ENCODE data around the gene ZFAND2A.
A peak's percentile ranks its signal among the peaks of the same experiment; 100 is the strongest.

Gene ZFAND2A

DNA sequence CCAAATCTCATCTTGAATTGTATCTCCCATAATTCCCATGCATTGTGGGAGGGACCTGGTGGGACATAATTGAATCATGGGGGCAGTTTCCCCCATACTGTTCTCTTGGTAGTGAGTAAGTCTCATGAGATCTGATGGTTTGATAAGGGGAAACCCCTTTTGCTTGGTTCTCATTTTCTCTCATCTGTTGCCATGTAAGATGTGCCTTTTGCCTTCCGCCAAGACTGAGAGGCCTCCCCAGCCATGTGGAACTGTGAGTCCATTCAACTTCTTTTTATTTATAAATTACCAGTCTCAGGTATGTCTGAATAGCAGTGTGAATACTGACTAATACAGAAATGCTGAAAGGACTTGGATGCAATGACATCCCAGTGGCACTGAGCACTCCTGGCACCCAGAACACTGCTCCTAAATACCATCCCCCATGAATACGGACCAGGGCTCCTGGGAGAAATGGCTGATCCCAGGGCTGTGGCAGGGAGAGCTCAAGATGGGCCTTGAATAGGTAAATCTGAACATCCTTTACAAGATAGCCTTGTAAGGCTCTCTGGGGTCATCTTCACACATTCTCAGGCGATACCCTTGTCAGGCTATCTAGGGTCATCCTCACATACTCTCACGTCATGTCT, 19.4 kb downstream of the ZFAND2A start:
- Histone ChIP-seq H3K4me3 (ENCODE audit: low read length, poor library complexity, severe bottlenecking) (no peak overlapping the region), H3K9ac (ENCODE audit: low read depth, low read length, poor library complexity, severe bottlenecking) (no peak overlapping the region), H2AFZ (ENCODE audit: low read length) (no peak overlapping the region), H4K20me1 (ENCODE audit: insufficient read depth, low read length, poor library complexity, severe bottlenecking) (no peaks in the 10 kb centered on the region), H3K4me1 (ENCODE audit: insufficient read depth, low read length, poor library complexity, severe bottlenecking) (peaks cover 8% of the 10 kb centered on the region), H3K36me3 (ENCODE audit: insufficient read depth, low read length) (no peaks in the 10 kb centered on the region), H3F3A (ENCODE audit: low read depth) (no peaks in the 10 kb centered on the region), H3K27me3 (ENCODE audit: insufficient read depth, low read length, poor library complexity, severe bottlenecking) (no peaks in the 10 kb centered on the region), H3K9me3 (ENCODE audit: insufficient read depth, low read depth, low read length) (no peaks in the 10 kb centered on the region), H3K9me2 (replicated peaks; ENCODE audit: low read depth, low read length) (no peaks in the 10 kb centered on the region), H3K79me2 (ENCODE audit: insufficient read depth, low read length) (no peaks in the 10 kb centered on the region; the same call in 1 of the 2 replicates), H3K4me2 (ENCODE audit: low read depth, low read length, poor library complexity, severe bottlenecking) (no peak overlapping the region)
- TF ChIP-seq EZH2phosphoT487 (IDR thresholded peaks at IDR 0.05; ENCODE audit: borderline replicate concordance), result no peak
- TF ChIP-seq CTCF (conservative IDR thresholded peaks at IDR 0.05; ENCODE audit: low read length), result no peak

GRCh38 chr7:1137517-1138167, 22.4 kb downstream of the ZFAND2A start:
- peak overlapping the region; percentile 63 for H3K9ac ChIP-seq (ENCODE audit: low read depth, low read length, poor library complexity, severe bottlenecking)
- no peaks in the 10 kb centered on the region for H3F3A ChIP-seq (ENCODE audit: low read depth)
- H3K27me3 ChIP-seq (ENCODE audit: insufficient read depth, low read length, poor library complexity, severe bottlenecking), result no peaks in the 10 kb centered on the region
- no peaks in the 10 kb centered on the region for H4K20me1 ChIP-seq (ENCODE audit: insufficient read depth, low read length, poor library complexity, severe bottlenecking)
- no peak for TF ChIP-seq CTCF (conservative IDR thresholded peaks at IDR 0.05; ENCODE audit: low read length)
- no peak for TF ChIP-seq EZH2phosphoT487 (IDR thresholded peaks at IDR 0.05; ENCODE audit: borderline replicate concordance)
- H3K36me3 ChIP-seq (ENCODE audit: insufficient read depth, low read length), result no peaks in the 10 kb centered on the region
- peaks cover 8% of the 10 kb centered on the region for H3K4me1 ChIP-seq (ENCODE audit: insufficient read depth, low read length, poor library complexity, severe bottlenecking)
- H3K79me2 ChIP-seq (ENCODE audit: insufficient read depth, low read length), result no peaks in the 10 kb centered on the region; the same call in 1 of the 2 replicates
- H2AFZ ChIP-seq (ENCODE audit: low read length), result peak overlapping the region; percentile 89
- peak overlapping the region; percentile 76 for H3K4me3 ChIP-seq (ENCODE audit: low read length, poor library complexity, severe bottlenecking)
- peak overlapping the region; percentile 93 for H3K4me2 ChIP-seq (ENCODE audit: low read depth, low read length, poor library complexity, severe bottlenecking)
- H3K9me3 ChIP-seq (ENCODE audit: insufficient read depth, low read depth, low read length), result no peaks in the 10 kb centered on the region
- H3K9me2 ChIP-seq (replicated peaks; ENCODE audit: low read depth, low read length), result no peaks in the 10 kb centered on the region

DNA sequence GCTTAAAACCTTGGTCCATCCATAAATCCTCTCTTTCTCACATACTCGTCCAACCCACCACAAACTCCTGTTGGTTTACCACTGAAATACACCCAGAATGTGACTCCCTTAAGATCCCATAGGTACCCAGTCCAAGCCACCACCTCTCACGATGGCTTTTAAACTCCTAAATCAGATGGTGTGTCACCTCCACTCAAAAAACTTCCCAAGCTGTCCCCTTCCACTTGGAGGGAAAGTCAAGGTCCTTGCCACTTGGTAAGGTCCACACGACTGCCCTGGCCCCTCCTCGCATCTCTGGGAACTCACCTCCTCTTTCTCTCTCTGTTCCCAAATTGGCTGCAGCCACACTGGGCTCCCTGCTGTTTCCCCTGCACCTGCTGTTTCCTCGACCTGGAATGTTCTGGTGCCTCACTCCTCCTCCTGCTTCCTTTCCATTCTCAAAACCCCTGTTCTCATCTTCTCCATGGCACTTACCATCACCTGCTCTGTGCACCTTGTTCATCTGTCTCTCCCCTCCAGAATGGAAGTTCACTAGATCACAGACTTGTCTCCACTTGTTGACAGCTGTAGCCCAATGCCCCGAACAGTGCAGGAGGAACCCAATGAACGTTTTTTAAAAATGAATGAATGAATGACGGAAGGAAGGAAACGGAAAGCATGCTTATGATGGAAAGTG, 23.0 kb downstream of the ZFAND2A start:
- H3K36me3 ChIP-seq (ENCODE audit: insufficient read depth, low read length), result no peaks in the 10 kb centered on the region
- peak overlapping the region; percentile 89; the same call in 1 of the 2 replicates for H2AFZ ChIP-seq (ENCODE audit: low read length)
- peak overlapping the region; percentile 93 for H3K4me2 ChIP-seq (ENCODE audit: low read depth, low read length, poor library complexity, severe bottlenecking)
- TF ChIP-seq EZH2phosphoT487 (IDR thresholded peaks at IDR 0.05; ENCODE audit: borderline replicate concordance), result no peak
- TF ChIP-seq CTCF (conservative IDR thresholded peaks at IDR 0.05; ENCODE audit: low read length), result no peak
- H3F3A ChIP-seq (ENCODE audit: low read depth), result no peaks in the 10 kb centered on the region
- H3K27me3 ChIP-seq (ENCODE audit: insufficient read depth, low read length, poor library complexity, severe bottlenecking), result no peaks in the 10 kb centered on the region
- no peaks in the 10 kb centered on the region for H4K20me1 ChIP-seq (ENCODE audit: insufficient read depth, low read length, poor library complexity, severe bottlenecking)
- H3K9me3 ChIP-seq (ENCODE audit: insufficient read depth, low read depth, low read length), result no peaks in the 10 kb centered on the region
- H3K9me2 ChIP-seq (replicated peaks; ENCODE audit: low read depth, low read length), result no peaks in the 10 kb centered on the region
- peaks cover 8% of the 10 kb centered on the region for H3K4me1 ChIP-seq (ENCODE audit: insufficient read depth, low read length, poor library complexity, severe bottlenecking)
- no peaks in the 10 kb centered on the region; the same call in 1 of the 2 replicates for H3K79me2 ChIP-seq (ENCODE audit: insufficient read depth, low read length)
- peak overlapping the region; percentile 63 for H3K9ac ChIP-seq (ENCODE audit: low read depth, low read length, poor library complexity, severe bottlenecking)
- peak overlapping the region; percentile 76 for H3K4me3 ChIP-seq (ENCODE audit: low read length, poor library complexity, severe bottlenecking)

Measured in Loucy (cell line).